NCI-H748 (cell line): ENCODE results near the gene DOK1.

Source experiments
- DNase-seq: peaks from one replicate; lab custom pipeline; 2025; ENCODE audit not compliant: unreplicated experiment; lab: John Stamatoyannopoulos, UW

DOK1 gene

DNA sequence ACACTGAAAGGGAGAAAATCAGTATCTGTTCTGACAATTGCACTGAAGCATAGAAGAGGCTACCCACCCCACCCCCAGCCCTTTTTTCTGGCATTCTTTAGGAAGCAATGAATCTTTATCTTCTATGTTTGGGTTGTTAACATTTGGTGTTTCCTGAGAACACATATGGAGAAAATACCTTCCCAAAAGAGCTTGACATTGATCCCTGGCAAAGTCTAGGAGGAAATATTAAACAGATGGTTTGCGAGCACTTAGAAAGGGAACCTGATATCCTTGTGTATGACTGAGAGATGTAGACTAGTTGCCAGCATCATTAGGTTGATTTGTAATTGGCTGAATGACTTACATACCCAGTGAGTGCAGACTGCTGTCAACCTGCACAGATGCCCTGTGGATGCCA lies 42.9 kb downstream of the DOK1 start:
- DNase-seq: peak; percentile 31

DNA sequence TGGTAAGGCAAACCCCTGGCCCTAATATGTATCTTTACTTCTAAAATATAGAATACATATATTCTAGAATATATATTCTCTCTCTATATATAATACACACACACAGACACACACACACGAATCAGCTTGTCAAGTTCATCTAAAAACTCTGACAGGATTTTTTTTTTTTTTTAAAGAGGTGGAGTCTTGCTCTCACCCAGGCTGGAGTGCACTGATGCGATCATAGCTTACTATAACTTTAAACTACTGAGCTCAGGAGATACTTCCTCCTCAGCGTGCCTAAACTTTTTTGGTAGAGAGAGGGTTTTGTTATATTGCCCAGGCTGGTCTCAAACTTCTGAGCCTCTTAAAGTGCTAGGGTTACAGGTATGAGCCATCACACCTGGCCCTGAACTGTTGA lies 45.2 kb downstream of the DOK1 start:
- DNase-seq: no peak

DNA sequence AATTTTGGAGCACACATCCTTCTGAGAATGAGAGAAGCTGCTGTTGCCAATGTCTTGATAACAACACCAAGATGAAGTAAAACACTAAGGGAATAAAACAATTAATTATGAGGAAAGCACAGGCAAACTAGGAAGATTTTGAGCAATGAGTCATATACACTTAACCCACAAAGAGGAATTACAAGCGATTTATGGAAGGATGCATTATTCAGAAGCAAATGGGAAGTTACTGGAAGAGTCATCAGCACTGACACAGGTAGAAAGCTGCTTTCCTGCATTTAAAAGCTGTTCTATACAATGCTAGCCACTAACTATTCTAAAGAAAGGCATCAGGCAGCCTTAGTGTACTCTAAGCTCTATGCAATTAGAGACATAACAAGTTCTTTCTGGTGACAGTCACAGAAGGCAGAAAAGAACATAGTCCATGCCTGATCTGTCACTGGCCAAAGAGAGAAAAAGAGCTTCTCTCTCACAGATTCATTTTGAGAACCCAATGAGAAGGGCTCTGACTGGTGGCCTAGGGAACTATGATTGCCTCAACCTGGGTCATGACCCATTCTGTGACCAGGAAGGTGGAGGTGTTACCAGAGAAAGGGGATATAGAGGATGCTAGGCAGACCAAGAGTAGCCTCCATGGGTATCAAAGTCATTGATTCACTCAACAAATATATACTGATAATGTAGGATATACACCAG lies 48.2 kb downstream of the DOK1 start:
- DNase-seq: no peak

DNA sequence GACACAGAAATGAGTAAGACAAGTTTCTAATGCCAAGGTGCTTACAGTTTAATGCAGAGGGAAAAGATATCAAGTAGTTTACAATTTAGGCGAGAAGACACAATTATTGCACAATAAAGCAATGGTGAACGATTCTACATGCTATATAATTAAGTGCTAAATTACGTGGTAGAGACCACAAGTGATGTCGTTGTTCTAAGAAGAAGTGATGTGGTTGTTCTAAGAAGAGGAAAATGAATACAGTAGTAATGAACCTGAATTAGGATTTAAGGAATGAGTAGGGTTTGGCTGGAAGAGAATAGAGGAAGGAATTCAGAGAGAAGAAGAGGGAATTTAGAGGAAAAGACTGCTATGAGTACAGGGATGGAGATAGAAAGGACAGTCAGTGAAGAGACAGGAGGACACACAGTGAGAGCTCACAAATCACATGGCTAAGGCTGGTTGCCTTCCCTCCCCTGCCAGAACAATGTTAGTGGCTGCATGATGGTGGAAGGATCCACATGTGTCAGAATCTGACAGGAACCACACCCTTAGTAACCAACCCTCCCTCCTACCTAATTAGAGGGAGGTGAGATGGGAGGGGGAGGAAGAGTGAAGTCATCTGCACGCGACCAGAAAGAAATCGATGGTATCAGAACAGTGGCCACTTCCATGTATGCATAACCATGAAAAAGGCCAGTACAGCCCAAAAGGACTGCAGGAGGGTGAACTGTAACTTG lies 48.9 kb downstream of the DOK1 start:
- DNase-seq: peak; percentile 35

DNA sequence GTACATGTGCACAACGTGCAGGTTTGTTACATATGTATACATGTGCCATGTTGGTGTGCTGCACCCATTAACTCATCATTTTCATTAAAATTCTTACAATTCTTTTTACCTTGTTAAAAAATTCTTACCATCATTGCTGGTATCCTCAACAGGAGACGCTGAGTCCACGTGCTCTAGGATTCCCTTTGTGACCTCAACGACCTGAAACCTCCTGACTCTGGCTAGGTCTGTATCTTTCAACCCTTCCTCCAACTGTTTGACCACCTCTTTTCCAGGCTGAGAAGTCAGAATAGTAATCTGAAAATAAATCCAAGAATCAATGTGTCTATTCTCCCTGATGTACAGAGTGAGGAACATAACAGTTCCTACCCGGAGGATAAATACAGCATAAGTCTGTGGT lies 52.4 kb downstream of the DOK1 start:
- DNase-seq: no peak
